GM12875 (cell line): Measurements from ENCODE around the gene MYL11.
A peak's percentile ranks its signal among the peaks of the same experiment; 100 is the strongest.

Source experiments
- H3K4me3 ChIP-seq: one replicate; pipeline ENCODE4 v1.5.1; 2011; ENCODE audit warnings: low read depth, low read length, control low read depth
- TF ChIP-seq, protein P1 (sequence below): IDR thresholded peaks from 2 replicates; pipeline ENCODE4 v1.5.1; 2011; ENCODE audit warnings: low read depth, mild to moderate bottlenecking, control low read depth, inconsistent platforms, low read length, moderate library complexity, borderline replicate concordance; ENCODE audit not compliant: insufficient read depth

The MYL11 gene

DNA sequence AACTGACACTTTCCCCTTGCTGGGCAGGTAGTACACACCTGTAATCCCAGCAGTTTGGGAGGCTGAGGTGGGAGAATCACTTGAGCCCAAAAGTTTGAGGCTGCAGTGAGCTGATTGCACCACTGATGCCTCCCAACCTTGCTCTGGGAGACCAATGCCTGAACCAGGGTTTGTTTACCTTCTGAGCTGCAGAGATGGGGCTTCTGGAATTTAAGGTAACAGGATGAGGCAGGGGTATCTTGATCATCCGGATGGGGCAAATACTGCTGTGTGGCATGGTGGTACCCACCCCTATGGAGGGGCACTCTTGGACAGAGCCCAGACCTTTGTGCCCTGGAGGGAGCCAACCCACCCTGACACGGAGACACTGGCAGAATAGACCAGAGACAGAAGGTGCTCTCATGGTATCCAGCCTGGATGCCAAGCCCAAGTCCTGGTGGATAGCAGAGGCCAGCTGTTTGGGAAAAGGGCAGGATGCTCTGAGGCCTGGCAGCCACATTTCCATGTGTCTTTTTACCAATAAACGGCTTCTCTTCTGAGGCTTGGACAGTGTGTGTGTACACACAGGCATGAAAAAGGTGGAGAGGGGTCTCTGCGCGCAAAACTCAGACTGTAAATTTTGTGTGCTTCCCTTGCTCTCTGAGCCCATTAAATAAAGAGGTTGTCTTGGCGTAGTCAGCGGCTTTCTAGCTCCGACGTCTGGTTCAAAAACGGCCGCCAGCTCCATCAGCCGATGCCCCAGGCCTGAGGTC is 25.0 kb downstream of the MYL11 start:
- TF ChIP-seq, protein P1, sequence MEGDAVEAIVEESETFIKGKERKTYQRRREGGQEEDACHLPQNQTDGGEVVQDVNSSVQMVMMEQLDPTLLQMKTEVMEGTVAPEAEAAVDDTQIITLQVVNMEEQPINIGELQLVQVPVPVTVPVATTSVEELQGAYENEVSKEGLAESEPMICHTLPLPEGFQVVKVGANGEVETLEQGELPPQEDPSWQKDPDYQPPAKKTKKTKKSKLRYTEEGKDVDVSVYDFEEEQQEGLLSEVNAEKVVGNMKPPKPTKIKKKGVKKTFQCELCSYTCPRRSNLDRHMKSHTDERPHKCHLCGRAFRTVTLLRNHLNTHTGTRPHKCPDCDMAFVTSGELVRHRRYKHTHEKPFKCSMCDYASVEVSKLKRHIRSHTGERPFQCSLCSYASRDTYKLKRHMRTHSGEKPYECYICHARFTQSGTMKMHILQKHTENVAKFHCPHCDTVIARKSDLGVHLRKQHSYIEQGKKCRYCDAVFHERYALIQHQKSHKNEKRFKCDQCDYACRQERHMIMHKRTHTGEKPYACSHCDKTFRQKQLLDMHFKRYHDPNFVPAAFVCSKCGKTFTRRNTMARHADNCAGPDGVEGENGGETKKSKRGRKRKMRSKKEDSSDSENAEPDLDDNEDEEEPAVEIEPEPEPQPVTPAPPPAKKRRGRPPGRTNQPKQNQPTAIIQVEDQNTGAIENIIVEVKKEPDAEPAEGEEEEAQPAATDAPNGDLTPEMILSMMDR, result no peak
- H3K4me3 ChIP-seq, result peak overlapping the region; percentile 47

DNA sequence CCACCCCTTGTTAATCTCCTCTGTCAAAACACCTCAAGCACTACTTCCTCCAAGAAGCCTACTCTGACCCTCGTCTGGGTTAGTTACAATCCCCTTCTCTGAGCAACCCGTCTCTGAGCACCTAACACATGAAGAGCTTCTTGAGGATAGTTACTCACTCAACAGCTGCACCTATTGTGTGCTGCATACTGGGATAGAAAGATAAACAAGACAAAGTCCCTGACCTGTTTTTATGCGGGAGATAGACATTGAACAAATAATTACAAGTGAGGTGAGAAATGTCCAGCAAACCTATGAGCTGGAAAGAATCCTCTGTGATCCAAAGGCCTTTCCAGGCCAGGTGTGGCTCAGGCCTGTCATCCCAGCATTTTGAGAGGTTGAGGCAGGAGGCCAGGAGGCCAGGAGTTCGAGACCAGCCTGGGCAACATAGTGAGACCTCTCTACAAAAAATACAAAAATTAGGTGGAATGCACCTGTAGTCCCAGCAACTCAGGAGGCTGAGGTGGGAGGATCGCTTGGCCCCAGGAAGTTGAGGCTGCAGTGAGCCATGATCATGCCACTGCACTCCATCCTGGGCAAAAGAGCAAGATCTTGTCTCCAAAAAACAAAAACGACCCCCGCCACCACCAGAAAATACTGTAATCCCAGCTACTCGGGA is 27.3 kb downstream of the MYL11 start:
- TF ChIP-seq, protein P1, result no peak
- H3K4me3 ChIP-seq, result no peak overlapping the region

DNA sequence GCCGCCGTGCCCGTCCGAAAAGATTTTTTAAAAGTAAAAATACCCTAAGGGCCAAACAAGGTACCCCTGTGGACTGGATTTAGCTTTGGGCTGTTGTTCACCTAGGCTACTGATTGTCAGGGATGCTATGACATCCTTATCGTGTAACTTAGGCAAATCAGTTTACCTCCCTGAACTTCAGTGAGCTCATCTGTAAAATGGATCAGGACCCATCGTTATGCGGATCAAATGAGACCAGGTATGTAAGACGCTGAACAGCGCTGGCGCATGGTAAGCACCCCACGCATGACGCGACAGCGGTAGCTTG is 32.1 kb downstream of the MYL11 start:
- peak overlapping the region; percentile 72 for H3K4me3 ChIP-seq
- TF ChIP-seq, protein P1, result no peak

DNA sequence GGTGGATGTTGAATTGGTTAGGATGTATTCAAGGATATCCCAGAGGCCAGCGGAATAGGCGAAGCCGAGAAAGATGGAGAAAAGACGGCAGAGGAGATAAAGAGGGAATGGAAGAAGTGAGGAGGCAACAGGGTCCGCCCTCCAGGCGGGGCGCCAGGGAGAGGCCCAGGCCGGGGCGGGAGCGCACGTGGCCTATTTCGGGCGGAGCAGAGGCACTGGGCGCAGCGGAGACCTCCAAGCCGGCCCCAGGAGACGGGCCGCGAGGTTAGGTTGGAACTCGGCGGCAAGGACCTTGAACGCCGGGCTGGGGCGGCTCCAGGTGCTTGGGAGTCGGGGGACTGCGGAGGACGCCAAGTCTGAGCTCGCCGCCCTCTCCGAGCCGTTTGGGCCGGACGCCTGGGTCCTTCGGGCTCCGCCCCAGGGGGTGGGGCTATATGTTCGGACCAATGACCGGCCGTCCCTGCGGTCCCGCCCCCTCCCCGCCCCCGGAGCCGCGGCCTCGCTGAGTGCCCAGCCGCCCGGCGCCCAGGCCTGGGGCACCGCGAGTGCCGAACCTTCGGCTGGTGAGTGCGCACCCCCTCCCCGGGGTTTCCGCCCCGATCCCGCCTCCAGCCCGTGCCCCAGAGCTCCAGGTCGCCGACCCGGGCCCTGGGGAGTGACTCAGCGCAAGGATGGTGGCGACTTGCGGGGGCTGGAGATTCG is 32.7 kb downstream of the MYL11 start, which contains the start of gene ZNF771:
TSS of gene ZNF771 (plus strand) at position 505 of the 702 bp plus-strand sequence. CDS start 448 bp downstream, outside the sequence.
- H3K4me3 ChIP-seq, result peak within 1 kb of the TSS; percentile 72
- TF ChIP-seq, protein P1, result 0 out of 2 replicates have a peak, but pooled peaks have one; percentile 3

DNA sequence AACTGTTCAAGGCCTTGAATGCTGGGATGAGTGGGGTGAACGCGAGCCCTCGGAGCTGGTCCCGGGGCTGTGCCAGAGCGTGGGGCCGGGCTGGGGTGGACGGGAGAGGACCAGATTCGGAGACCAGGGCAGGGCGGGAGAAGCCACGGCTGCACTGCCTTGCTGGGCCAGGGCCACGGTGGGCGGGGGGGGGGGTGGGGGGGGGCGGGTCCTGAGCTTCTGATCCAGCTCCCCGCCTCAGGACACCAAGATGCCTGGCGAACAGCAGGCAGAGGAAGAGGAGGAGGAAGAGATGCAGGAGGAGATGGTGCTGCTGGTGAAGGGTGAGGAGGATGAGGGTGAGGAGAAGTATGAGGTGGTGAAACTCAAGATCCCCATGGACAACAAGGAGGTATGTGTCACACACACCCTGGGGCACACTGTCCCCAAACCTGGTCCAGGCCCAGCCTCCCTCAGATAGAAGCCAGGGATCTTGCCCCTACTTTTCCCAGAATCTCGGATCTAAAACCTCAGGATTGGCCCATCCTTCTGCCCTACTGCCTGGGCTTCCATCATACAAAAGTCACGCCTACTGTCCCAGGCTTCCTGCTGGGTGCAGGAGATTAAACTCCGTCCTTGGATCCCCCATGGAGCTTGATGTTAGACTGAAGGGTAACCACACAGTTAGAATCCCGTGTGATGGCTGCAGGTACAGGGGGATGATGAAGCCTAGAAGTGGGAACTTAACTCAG is 33.4 kb downstream of the MYL11 start:
- TF ChIP-seq, protein P1, result no peak
- H3K4me3 ChIP-seq, result peak overlapping the region; percentile 72

DNA sequence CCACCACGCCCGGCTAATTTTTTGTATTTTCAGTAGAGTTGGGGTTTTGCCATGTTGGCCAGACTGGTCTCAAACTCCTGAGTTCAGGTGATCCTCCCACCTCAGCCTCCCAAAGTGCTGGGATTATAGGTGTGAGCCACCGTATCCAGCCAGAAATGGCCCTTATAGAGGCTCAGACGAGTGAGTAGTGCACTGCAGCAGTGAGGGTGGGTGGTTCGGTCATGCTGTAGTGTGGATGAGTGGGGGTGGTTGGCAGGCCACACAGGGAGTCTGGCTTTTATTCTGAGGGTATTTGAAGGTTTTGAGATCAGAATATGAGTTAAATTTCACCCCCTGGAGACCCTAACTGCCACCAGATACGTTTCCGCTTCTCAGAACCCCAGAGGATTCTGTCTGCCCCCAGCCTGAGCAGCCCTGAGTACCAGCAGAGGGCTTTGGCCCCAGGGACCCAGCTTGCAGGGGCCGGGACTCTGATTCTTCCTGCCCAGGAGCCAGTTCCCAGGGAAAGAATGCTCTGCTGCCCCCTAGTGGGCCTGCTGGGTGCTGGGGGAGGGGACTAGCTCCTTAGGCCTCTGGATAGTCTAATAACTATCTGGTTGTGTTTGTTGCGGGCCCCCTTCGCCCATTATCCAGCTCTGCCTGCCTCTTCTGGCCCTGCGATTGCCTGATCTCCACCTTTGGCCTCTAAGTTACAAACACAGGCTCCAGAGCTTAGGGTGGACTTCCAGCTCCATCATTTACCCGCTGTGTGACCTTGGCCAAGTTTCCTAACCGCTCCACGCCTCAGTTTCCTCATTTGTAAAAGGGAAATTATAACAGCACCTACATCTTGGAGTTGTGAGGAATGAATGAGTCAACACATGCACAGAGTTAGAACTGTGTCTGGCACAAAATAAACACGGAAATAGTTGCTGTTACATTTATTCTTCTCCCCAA is 34.8 kb downstream of the MYL11 start:
- H3K4me3 ChIP-seq, result no peak overlapping the region

More for the DNA sequence above, 34.8 kb downstream of the MYL11 start:
- TF ChIP-seq, protein P1, result peak; percentile 93
